OCI-LY1 (cell line): ENCODE results near the gene DOCK1.

Experiments
- H2AFZ ChIP-seq: fragments of 200-600 bp; sonication (generic), shearing (Covaris generic); 2 replicates; pipeline ENCODE4 v1.6.0; 2014; ENCODE audit warnings: antibody characterized with exemption, mild to moderate bottlenecking, low read length
- H3F3A ChIP-seq: fragments of 200-600 bp; sonication (generic), shearing (Covaris generic); 2 replicates; pipeline ENCODE4 v1.6.0; 2014; ENCODE audit warnings: mild to moderate bottlenecking, antibody characterized with exemption, low read length, moderate library complexity; ENCODE audit not compliant: insufficient read depth
- H3K27ac ChIP-seq: fragments of 200-600 bp; sonication (generic); 2 replicates; pipeline ENCODE4 v1.5.1; 2014; ENCODE audit warnings: low read length, mixed run types, mild to moderate bottlenecking, low read depth; ENCODE audit not compliant: poor library complexity, severe bottlenecking
- H3K27me3 ChIP-seq: fragments of 200-600 bp; sonication (generic); 2 replicates; pipeline ENCODE4 v1.6.0; 2014; ENCODE audit warnings: antibody characterized with exemption, mild to moderate bottlenecking, low read length, moderate library complexity; ENCODE audit not compliant: insufficient read depth
- H3K36me3 ChIP-seq: fragments of 200-600 bp; sonication (generic); 2 replicates; pipeline ENCODE4 v1.6.1; 2014; ENCODE audit warnings: mild to moderate bottlenecking, antibody characterized with exemption, low read length, moderate library complexity, mixed read lengths; ENCODE audit not compliant: insufficient read depth
- H3K4me1 ChIP-seq: fragments of 200-600 bp; sonication (generic); 2 replicates; pipeline ENCODE4 v1.5.1; 2014; ENCODE audit warnings: mild to moderate bottlenecking, low read length, moderate library complexity; ENCODE audit not compliant: insufficient read depth, severe bottlenecking
- H3K4me2 ChIP-seq: fragments of 200-600 bp; sonication (generic), shearing (Covaris generic); 2 replicates; pipeline ENCODE4 v1.6.1; 2014; ENCODE audit warnings: low read length
- H3K4me3 ChIP-seq: fragments of 200-600 bp; sonication (generic); 2 replicates; pipeline ENCODE4 v1.5.1; 2014; ENCODE audit warnings: low read length, low read depth, mild to moderate bottlenecking, mixed read lengths; ENCODE audit not compliant: poor library complexity, severe bottlenecking
- H3K79me2 ChIP-seq: fragments of 200-600 bp; shearing (Covaris generic); 2 replicates; pipeline ENCODE4 v1.6.1; 2016; ENCODE audit warnings: mixed run types, low read length, mixed read lengths; ENCODE audit not compliant: insufficient read depth
- H3K9ac ChIP-seq: fragments of 200-600 bp; sonication (generic), shearing (Covaris generic); 2 replicates; pipeline ENCODE4 v1.6.1; 2014; ENCODE audit warnings: mild to moderate bottlenecking, low read length, mixed read lengths
- H3K9me2 ChIP-seq: fragments of 200-600 bp; sonication (generic), shearing (Covaris generic); 2 replicates; pipeline ENCODE4 v1.6.1; 2014; ENCODE audit warnings: low read depth, mild to moderate bottlenecking, low read length, mixed read lengths
- H3K9me3 ChIP-seq: fragments of 200-600 bp; shearing (Covaris generic); 2 replicates; pipeline ENCODE4 v1.6.1; 2014; ENCODE audit warnings: low read length, mixed read lengths
- H4K20me1 ChIP-seq: fragments of 200-600 bp; sonication (generic), shearing (Covaris generic); 2 replicates; pipeline ENCODE4 v1.6.0; 2016; ENCODE audit warnings: mild to moderate bottlenecking, low read length; ENCODE audit not compliant: insufficient read depth
- EZH2 ChIP-seq: fragments of 200-600 bp; sonication (generic), shearing (Covaris generic); IDR thresholded peaks from 2 replicates; pipeline ENCODE4 v1.8.0; 2017; ENCODE audit warnings: borderline replicate concordance, mixed run types, mild to moderate bottlenecking, antibody characterized with exemption, low read length, moderate library complexity, mixed read lengths
- TF ChIP-seq, protein P1 (sequence below): fragments of 200-600 bp; sonication (generic), shearing (Covaris generic); IDR thresholded peaks from 2 replicates; pipeline ENCODE4 v1.5.1; 2017; ENCODE audit warnings: mild to moderate bottlenecking, antibody characterized with exemption, low read length, moderate library complexity, mixed read lengths

DOCK1 gene

DNA sequence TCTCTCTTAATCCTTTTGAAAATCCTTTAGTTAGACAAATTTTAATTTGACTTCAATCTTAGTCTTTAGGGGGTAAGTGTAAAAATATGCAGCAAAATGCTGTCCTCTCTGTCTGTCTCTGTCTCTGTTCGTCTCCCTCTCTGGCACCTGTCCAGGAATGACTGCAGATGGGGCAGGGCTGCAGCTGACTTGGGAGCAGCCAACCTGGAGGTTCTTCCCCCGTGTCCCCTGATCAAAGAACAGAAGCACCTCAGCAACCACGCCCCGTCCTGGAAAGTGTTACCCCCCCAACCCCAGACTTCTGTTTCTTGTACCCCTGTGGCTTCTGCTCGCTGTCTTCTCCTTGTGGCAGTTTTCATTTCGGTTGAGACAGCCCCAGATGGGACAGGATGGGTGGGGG, 502.3 kb downstream of the DOCK1 start:
- no peaks in the 10 kb centered on the region for H3K9me3 ChIP-seq
- no peaks in the 10 kb centered on the region for H3K9me2 ChIP-seq
- no peaks in the 10 kb centered on the region for H3F3A ChIP-seq
- H3K79me2 ChIP-seq: no peaks in the 10 kb centered on the region
- H3K9ac ChIP-seq: no peak overlapping the region
- no peaks in the 10 kb centered on the region for H3K4me1 ChIP-seq
- no peak overlapping the region for H3K27ac ChIP-seq
- no peak for TF ChIP-seq EZH2
- TF ChIP-seq, protein P1, sequence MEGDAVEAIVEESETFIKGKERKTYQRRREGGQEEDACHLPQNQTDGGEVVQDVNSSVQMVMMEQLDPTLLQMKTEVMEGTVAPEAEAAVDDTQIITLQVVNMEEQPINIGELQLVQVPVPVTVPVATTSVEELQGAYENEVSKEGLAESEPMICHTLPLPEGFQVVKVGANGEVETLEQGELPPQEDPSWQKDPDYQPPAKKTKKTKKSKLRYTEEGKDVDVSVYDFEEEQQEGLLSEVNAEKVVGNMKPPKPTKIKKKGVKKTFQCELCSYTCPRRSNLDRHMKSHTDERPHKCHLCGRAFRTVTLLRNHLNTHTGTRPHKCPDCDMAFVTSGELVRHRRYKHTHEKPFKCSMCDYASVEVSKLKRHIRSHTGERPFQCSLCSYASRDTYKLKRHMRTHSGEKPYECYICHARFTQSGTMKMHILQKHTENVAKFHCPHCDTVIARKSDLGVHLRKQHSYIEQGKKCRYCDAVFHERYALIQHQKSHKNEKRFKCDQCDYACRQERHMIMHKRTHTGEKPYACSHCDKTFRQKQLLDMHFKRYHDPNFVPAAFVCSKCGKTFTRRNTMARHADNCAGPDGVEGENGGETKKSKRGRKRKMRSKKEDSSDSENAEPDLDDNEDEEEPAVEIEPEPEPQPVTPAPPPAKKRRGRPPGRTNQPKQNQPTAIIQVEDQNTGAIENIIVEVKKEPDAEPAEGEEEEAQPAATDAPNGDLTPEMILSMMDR: no peak
- no peaks in the 10 kb centered on the region for H3K36me3 ChIP-seq
- H3K4me3 ChIP-seq: no peak overlapping the region
- H2AFZ ChIP-seq: no peak overlapping the region
- H3K4me2 ChIP-seq: no peak overlapping the region
- no peaks in the 10 kb centered on the region; the same call in 1 of the 2 replicates for H3K27me3 ChIP-seq
- H4K20me1 ChIP-seq: no peaks in the 10 kb centered on the region

DNA sequence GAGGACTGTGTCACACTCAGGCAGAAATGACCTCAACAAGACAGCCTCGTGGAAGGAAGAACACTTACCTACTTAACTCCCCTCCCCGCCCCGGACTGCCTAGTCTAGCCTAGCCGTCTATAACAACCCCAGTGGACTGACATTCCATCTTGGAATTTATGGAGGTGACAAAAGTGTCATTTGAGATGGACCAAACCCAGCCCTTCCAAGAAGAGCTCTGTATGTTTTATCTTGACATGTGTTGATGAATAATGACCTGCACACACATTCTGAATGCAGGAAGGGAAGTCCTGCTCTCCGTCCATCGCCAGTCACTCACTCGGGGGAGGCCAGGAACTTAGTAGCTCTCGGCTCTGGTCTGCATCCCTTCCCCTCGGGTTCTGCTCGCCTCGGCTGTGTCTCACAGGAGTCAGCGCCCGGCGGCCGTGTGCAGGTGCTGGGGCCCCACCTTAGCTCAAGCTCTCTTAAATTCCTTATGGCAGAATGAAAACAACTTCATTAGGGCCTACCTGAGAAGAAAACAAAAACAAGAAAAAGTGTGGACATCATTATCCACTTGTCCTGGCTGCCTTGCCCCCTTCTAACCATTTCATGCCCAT, 503.0 kb downstream of the DOCK1 start:
- Histone ChIP-seq H3K9me3 (no peaks in the 10 kb centered on the region), H3K4me1 (no peaks in the 10 kb centered on the region), H3K27ac (no peak overlapping the region), H3K9me2 (no peaks in the 10 kb centered on the region), H3K79me2 (no peaks in the 10 kb centered on the region), H4K20me1 (no peaks in the 10 kb centered on the region), H3K4me3 (no peak overlapping the region), H3F3A (no peaks in the 10 kb centered on the region), H3K36me3 (no peaks in the 10 kb centered on the region), H3K27me3 (no peaks in the 10 kb centered on the region; the same call in 1 of the 2 replicates), H3K4me2 (no peak overlapping the region), H2AFZ (no peak overlapping the region), H3K9ac (no peak overlapping the region)
- TF ChIP-seq, protein P1: no peak
- TF ChIP-seq EZH2: no peak

DNA sequence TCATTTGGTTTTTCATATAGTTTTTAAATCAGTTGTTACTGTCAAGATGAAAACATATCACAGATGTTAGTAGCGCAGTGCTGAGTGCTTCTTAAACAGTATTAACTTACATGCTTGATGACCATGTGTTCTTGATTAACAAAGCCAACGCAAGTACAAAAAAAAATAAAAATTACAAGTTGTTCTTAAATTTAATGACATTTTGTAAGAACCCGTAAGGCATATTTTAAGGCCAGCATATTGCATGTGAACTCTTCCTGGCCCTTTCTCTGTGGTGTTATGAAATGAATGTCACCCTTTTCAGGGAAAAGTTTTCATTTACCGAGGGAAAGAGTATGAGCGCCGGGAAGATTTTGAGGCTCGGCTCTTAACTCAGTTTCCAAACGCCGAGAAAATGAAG, 503.5 kb downstream of the DOCK1 start:
- no peak overlapping the region for H2AFZ ChIP-seq
- no peaks in the 10 kb centered on the region for H3K79me2 ChIP-seq
- no peaks in the 10 kb centered on the region for H3K9me3 ChIP-seq
- no peak overlapping the region for H3K4me3 ChIP-seq
- H3K4me2 ChIP-seq: no peak overlapping the region
- no peaks in the 10 kb centered on the region for H4K20me1 ChIP-seq
- TF ChIP-seq, protein P1: no peak
- TF ChIP-seq EZH2: no peak
- no peaks in the 10 kb centered on the region for H3K36me3 ChIP-seq
- no peak overlapping the region for H3K27ac ChIP-seq
- H3K4me1 ChIP-seq: no peaks in the 10 kb centered on the region
- H3K9me2 ChIP-seq: no peaks in the 10 kb centered on the region
- no peak overlapping the region for H3K9ac ChIP-seq
- H3F3A ChIP-seq: no peaks in the 10 kb centered on the region
- H3K27me3 ChIP-seq: no peaks in the 10 kb centered on the region; the same call in 1 of the 2 replicates
